C4-2B (cell line): ENCODE data around the gene RNF7.
"Not testable (repeated sequence)": the region's sequence is repeated elsewhere in the genome, so short reads cannot be mapped to it uniquely, and the experiment has no call there.

Experiments used
- H3K27ac ChIP-seq: fragments of 450-650 bp; 2 replicates; pipeline ENCODE4 v1.5.1; 2017
- ZFX ChIP-seq: fragments of 450-650 bp; IDR thresholded peaks from 2 replicates; pipeline ENCODE4 v1.6.1; 2017
- TF ChIP-seq, protein P1 (sequence below): fragments of 450-650 bp; conservative IDR thresholded peaks from 2 replicates; pipeline ENCODE4 v1.5.1; 2017; ENCODE audit warnings: mild to moderate bottlenecking

The RNF7 gene

DNA sequence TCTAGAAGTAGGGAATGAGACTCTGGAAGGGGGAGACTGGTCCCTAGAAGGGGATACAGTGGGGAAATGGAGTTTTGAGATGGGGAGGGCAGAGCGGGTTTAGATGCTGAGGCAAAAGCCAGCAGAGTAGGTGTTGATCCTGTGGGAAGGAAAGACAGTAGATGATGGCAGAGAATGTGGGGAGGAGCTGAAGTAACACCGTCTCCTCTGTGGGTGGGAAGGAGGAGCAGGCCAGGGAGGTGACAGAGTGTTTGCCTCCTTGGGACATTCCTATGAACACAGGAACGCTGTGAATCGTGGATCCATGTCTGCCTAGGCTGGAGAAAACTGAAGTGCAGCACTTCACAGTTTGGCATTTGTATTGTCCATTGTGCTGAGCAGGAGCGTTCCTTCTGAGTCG is 45.5 kb downstream of the RNF7 start:
- no peak overlapping the region for H3K27ac ChIP-seq

DNA sequence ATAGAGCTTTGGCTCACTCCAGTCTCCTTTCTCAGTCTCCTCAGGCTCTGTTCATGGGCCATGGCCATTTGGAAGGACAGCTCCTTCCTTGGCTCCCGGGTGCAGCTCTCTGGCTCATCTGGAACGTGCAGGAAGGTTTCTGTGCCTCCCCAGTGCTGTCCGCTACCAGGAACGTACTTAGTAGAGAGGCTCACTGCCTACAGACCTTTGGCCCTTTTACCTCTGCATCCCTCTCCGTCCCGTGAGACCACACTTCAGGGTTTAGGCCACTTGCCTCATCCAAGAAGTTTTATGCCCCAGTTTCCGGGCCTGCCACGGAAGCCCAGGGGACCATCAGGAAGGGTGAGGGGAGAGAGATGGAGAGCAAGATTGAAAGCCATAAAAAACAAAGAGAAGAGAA is 46.0 kb downstream of the RNF7 start:
- H3K27ac ChIP-seq, result no peak overlapping the region
- no peak for TF ChIP-seq ZFX
- TF ChIP-seq, protein P1, sequence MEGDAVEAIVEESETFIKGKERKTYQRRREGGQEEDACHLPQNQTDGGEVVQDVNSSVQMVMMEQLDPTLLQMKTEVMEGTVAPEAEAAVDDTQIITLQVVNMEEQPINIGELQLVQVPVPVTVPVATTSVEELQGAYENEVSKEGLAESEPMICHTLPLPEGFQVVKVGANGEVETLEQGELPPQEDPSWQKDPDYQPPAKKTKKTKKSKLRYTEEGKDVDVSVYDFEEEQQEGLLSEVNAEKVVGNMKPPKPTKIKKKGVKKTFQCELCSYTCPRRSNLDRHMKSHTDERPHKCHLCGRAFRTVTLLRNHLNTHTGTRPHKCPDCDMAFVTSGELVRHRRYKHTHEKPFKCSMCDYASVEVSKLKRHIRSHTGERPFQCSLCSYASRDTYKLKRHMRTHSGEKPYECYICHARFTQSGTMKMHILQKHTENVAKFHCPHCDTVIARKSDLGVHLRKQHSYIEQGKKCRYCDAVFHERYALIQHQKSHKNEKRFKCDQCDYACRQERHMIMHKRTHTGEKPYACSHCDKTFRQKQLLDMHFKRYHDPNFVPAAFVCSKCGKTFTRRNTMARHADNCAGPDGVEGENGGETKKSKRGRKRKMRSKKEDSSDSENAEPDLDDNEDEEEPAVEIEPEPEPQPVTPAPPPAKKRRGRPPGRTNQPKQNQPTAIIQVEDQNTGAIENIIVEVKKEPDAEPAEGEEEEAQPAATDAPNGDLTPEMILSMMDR, result no peak

More for the DNA sequence above, 45.5 kb downstream of the RNF7 start:
- TF ChIP-seq, protein P1, result no peak
- no peak for TF ChIP-seq ZFX

DNA sequence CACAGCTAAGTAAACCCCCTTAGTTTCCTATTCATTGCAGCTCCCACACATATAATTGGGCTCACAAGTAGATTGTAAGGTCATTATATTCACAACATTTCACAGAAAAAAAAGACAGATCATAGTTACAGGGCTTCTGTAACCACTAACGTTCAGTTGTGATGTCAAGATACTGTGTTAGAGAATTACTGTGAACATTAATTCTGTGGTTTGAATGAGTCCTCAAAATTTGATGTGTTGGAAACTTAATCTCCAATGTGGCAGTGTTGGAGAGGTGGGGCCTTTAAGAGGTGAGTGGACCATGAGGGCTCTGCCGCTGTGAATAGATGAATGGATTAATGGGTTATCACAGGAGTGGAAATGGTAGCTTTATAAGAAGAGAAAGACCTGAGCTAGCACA is 46.4 kb downstream of the RNF7 start:
- no peak for TF ChIP-seq ZFX
- TF ChIP-seq, protein P1, result no peak
- H3K27ac ChIP-seq, result no peak overlapping the region

DNA sequence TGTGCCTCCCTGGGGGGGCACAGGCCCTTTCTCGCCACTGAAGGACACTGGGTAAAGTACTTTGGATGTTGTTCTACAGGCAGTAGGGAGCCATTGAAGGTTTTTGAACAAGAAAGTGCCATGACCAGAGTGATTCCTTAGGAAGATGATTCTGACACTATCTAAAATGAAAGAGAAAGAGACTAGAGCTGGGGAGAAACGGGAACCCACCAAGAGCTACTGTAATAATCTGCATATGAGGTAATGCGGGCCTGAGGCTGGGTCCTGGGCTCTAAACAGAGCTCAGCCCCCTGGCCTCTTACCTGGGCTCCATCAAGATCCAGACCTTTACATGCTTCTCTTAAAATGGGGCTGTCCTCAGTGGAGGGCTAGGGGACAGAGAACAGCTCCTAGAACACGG is 50.1 kb downstream of the RNF7 start:
- TF ChIP-seq, protein P1, result no peak
- no peak for TF ChIP-seq ZFX
- H3K27ac ChIP-seq, result no peak overlapping the region

DNA sequence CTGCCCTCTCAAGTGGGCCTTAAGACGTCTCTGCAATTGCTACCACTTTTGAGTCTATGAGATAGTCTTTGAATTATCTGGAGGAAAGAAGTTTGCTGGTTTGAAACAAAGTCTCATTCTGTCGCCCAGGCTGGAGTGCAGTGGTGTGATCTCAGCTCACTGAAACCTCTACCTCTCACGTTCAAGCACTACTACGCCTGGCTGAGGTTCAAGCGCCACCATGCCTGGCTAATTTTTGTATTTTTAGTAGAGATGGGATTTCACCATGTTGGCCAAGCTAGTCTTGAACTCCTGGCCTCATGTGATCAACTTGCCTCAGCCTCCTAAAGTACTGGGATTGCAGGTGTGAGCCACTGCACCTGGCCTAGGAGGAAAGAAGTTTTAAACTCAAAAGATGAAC is 50.7 kb downstream of the RNF7 start:
- H3K27ac ChIP-seq, result not testable (repeated sequence)

DNA sequence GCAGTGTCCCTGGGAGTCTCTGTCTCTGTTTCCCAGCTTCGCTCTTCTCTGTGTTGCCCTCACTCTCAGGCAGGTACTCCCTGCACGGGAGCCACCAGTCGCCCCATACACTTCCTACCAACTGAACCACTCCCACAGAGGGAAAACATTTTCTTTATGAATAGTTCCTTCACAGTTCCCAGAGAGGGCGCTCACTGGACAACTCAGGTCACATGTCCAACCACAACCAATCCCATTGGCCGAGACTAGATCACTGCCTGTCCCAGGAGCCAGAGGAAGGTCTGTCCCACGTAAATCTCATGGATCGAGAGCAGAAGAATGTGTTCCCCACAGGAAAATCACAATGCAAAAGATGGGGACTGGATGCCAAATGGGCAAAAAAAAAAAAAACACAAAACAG is 51.2 kb downstream of the RNF7 start:
- no peak overlapping the region for H3K27ac ChIP-seq
- TF ChIP-seq ZFX, result no peak
- TF ChIP-seq, protein P1, result no peak

DNA sequence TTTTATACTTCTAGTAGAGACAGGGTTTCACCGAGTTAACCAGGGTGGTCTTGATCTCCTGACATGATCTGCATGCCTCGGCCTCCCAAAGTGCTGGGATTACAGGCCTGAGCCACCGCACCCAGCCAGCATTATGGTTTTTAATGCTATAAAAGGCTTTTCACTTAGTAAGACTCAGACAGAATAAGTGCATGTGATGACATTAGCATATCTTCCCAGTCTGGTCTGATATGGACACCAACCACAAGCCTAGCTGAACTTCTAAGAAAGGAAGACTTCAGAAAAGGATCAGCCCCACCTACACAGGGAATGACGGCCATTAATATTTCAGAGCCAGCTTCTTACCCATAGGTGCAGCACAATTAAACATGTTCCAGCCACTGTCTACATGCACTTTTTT is 52.1 kb downstream of the RNF7 start:
- TF ChIP-seq, protein P1, result no peak
- no peak for TF ChIP-seq ZFX
- H3K27ac ChIP-seq, result no peak overlapping the region

DNA sequence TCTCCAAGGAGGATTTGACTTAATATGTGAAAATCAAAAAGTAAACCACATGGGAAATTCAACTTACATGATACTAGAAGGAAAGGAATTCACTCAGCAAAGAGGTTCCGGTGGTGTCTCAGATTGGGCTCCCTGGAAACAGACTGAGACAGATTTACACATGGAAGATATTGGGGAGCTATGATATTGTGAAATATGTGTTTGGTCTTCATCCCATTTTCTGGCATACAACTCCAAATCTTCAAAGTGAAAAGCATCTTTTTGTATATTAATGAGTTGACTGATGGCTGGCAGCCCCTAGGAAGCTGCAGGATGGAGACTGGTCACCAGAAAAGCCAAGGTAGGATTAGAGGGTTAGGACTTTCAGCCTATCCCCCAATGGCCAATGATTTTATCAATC is 54.4 kb downstream of the RNF7 start:
- no peak overlapping the region for H3K27ac ChIP-seq
- no peak for TF ChIP-seq ZFX
- TF ChIP-seq, protein P1, result no peak
